Measurements from ENCODE around the gene NHS.

DNA sequence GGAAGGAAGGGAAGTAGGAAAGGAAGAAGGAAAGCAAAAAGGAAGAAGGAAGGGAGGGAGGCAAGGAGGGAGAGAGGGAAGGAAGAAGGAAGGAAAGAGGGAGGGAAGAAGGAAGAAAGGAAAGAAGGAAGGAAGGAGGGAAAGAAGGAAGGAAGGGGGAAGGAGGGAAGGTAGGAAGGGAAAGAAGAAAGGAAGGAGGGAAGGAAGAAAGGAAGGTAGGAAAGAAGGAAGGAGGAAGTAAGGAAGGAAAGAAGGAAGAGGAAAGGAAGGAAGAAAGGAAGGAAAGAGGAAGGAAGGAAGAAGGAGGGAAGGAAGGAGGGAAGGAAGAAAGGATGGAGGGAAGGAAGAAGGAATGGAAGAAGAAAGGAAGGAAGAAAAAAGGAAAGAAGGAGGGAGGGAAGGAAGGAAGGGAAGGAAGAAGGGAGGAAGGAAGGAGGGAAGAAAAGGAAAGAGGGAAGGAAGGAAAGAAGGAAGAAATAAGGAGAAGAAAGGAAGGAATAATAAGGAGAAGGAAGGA is 343.7 kb downstream of the NHS start:
- TF ChIP-seq, protein P1, sequence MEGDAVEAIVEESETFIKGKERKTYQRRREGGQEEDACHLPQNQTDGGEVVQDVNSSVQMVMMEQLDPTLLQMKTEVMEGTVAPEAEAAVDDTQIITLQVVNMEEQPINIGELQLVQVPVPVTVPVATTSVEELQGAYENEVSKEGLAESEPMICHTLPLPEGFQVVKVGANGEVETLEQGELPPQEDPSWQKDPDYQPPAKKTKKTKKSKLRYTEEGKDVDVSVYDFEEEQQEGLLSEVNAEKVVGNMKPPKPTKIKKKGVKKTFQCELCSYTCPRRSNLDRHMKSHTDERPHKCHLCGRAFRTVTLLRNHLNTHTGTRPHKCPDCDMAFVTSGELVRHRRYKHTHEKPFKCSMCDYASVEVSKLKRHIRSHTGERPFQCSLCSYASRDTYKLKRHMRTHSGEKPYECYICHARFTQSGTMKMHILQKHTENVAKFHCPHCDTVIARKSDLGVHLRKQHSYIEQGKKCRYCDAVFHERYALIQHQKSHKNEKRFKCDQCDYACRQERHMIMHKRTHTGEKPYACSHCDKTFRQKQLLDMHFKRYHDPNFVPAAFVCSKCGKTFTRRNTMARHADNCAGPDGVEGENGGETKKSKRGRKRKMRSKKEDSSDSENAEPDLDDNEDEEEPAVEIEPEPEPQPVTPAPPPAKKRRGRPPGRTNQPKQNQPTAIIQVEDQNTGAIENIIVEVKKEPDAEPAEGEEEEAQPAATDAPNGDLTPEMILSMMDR (IDR thresholded peaks at IDR 0.05), result no peak
- TF ChIP-seq POLR2A (IDR thresholded peaks at IDR 0.05), result no peak

All from body of pancreas (tissue), 4 donors.